LNCAP (cell line): ENCODE data around the gene PDE6H.

Experiments
- TF ChIP-seq, protein P1 (sequence below): fragments of 450-650 bp; IDR thresholded peaks from 2 replicates; pipeline ENCODE4 v1.5.1; 2017; ENCODE audit warnings: mild to moderate bottlenecking

PDE6H gene

DNA sequence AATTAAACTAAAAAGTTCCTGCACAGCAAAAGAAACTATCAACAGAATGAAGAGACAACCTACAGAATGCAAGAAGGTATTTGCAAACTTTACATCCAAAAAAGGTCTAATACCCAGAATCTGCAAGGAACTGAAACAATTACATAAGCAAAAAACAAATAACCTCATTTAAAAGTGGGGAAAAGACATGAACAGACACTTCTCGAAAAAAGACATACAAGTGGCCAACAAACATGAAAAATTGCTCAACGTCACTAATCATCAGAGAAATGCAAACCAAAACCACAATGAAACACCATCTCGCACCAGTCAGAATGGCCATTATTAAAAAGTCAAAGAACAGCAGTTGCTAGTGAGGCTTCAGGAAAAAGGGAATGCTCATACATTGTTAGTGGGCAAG, 15.2 kb downstream of the PDE6H start:
- TF ChIP-seq, protein P1, sequence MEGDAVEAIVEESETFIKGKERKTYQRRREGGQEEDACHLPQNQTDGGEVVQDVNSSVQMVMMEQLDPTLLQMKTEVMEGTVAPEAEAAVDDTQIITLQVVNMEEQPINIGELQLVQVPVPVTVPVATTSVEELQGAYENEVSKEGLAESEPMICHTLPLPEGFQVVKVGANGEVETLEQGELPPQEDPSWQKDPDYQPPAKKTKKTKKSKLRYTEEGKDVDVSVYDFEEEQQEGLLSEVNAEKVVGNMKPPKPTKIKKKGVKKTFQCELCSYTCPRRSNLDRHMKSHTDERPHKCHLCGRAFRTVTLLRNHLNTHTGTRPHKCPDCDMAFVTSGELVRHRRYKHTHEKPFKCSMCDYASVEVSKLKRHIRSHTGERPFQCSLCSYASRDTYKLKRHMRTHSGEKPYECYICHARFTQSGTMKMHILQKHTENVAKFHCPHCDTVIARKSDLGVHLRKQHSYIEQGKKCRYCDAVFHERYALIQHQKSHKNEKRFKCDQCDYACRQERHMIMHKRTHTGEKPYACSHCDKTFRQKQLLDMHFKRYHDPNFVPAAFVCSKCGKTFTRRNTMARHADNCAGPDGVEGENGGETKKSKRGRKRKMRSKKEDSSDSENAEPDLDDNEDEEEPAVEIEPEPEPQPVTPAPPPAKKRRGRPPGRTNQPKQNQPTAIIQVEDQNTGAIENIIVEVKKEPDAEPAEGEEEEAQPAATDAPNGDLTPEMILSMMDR: no peak

DNA sequence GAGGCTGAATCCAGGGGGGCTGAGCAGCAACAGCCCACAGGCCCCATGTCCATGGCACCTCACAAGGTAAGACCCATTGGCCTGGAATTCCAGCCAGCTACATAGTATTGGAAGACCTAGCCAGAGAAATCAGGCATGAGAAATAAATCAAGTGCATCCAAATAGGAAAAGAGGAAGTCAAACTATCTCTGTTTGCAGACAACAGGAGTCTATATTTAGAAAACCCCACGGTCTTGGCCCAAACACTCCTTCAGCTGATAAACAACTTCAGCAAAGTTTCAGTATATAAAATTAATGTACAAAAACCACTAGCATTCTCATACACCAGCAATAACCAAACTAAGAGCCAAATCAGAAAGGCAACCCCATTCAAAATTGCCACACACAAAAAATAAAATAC, 16.9 kb downstream of the PDE6H start:
- TF ChIP-seq, protein P1: no peak

DNA sequence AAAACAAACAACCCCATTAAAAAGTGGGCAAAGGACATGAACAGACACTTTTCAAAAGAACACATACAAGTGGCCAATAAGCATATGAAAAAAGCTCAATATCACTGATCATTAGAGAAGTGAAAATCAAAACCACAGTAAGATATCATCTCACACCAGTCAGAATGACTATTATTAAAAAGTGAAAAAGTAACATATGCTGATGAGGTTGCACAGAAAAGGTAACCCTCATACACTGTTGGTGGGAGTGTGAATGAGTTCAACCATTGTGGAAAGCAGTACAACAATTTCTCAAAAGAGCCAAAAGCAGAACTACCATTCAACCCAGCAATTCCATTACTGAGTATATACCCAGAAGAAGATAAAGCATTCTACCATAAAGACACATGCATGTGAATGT, 18.2 kb downstream of the PDE6H start:
- TF ChIP-seq, protein P1: no peak

DNA sequence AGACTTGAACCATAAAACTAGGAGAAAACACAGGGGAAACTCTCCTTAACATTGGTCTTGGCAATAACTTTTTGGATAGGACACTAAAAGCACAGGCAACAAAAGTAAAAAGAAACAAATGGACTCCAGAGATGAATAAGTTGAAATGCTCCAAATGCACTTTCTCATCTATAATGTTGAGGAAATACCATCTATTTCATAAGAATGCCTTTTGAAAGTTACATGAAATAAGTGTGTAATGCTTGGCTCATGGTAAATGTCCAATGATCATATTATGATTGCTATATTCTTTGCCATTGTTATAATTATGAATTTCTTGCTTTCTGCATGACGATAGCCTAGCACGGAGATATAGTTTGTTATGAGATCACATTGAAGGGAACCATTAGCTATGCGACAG, 19.8 kb downstream of the PDE6H start:
- TF ChIP-seq, protein P1: no peak

DNA sequence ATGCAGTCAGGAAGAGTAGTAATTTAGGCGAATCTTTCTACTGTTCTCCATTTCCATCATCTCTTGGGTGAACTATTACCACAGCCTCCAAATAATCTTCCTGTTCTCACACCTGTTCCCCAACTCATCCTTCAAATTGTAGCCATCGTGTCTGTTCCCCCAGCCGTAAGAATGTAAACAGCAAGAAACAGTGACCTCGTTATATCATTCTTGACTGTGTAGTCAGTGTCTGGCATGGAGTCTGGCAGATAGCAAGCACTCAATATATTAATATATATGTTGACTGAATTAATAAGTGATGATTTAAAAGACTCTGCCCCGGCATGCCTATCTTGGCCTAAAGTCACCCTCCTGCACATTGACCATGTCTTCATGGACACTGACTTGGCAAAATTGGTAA, 20.3 kb downstream of the PDE6H start:
- TF ChIP-seq, protein P1: no peak

DNA sequence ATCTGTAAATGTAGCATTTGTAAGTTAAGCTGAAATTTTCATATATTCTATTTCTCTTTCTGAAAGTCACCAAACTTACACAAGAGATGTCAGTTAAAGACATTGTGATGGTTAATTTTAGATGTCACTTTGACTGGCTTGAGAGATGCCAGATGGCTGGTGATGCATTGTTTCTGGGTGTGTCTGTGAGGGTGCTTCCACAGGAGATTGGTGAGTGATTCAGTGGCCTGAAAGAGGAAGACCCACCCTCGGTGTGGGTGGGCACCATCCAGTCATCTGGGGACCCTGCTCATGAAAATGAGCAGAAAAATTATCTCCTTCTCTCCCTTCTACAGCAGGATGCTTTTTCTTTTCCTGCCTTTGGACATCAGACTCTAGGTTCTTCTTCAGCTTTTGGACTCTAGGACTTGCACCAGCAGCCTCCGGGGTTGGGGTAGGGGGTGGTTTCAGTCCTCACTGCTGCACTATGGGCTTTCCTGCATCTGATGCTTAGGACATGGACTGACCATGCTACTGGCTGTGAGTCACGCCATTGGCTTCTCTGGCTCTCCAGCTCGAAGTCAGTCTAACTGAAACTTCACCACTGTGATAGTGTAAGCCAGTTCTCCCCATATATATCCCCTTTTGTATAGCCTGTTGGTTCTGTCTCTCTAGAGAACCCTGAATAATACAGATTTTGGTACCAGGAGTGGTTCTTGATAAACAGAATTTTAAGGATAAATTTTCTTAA, 20.9 kb downstream of the PDE6H start:
- TF ChIP-seq, protein P1: no peak

DNA sequence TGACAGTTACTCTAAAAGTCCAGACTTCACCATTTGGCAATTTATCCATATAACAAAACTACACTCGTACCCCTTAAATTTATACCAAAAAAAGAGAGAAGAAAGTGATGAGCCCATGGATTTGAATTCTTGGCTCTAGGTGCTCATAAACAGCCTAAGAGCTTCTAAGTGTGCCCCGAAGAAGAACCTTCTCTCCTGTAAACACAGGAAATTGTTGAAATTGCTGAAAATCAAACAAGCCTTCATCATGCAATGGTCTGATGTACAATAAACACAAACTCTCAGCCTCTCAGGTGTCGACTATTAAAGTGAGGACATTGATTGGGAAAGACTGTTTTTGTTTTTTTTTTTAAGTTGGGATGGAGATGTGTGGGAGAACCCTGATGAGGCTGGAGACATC, 21.8 kb downstream of the PDE6H start:
- TF ChIP-seq, protein P1: no peak
